Left ventricle myocardium inferior (tissue), 1 donor: ENCODE data around the gene SRP72. TPM values are rescaled to one million over a fixed set of nuclear protein-coding genes. Genes with fewer than 3 reads are reported as not detected.
"Not testable (repeated sequence)": the region's sequence is repeated elsewhere in the genome, so short reads cannot be mapped to it uniquely, and the experiment has no call there.

Experiments used
- DNase-seq: peaks from one replicate; pipeline ENCODE4 v3.0.0-alpha.2; 2020
- H3K27ac ChIP-seq: fragments of 200-600 bp; replicated peaks from 2 replicates; pipeline ENCODE4 v1.8.0; 2021
- H3K27me3 ChIP-seq: fragments of 200-600 bp; 2 replicates; pipeline ENCODE4 v1.8.0; 2021; ENCODE audit warnings: low read depth
- H3K36me3 ChIP-seq: fragments of 200-600 bp; 2 replicates; pipeline ENCODE4 v1.8.0; 2021
- H3K4me1 ChIP-seq: fragments of 200-600 bp; 2 replicates; pipeline ENCODE4 v1.8.0; 2021
- H3K4me3 ChIP-seq: fragments of 200-600 bp; 2 replicates; pipeline ENCODE4 v1.8.0; 2021; ENCODE audit warnings: mild to moderate bottlenecking, moderate library complexity
- H3K9me3 ChIP-seq: fragments of 200-600 bp; replicated peaks from 2 replicates; pipeline ENCODE4 v1.8.0; 2021
- intact Hi-C: fragments of 100-400 bp; cut with micrococcal nuclease; formaldehyde crosslinking; loops from one replicate; pipeline ENCODE4 v1.11.0; 2022
- total RNA-seq: library from RNA; stranded (reverse); fragmentation: NEBNext Ultra II Directional; extraction: Animal tissue kit (Norgen Biotek cat#: 25700); gene quantifications from one replicate; pipeline ENCODE4 v1.2.1, GENCODE V29; 2021
- TF ChIP-seq, protein P1 (sequence below): fragments of 200-600 bp; IDR thresholded peaks from 2 replicates; pipeline ENCODE4 v1.8.0; 2021; ENCODE audit warnings: antibody characterized with exemption, mild to moderate bottlenecking, borderline replicate concordance
- donor health status: DM: no; HTN: yes; CAD: no; lungs with severe emphysema.

The SRP72 gene
- total RNA-seq, 1 donor from 2014 or later: 32.6 TPM

DNA sequence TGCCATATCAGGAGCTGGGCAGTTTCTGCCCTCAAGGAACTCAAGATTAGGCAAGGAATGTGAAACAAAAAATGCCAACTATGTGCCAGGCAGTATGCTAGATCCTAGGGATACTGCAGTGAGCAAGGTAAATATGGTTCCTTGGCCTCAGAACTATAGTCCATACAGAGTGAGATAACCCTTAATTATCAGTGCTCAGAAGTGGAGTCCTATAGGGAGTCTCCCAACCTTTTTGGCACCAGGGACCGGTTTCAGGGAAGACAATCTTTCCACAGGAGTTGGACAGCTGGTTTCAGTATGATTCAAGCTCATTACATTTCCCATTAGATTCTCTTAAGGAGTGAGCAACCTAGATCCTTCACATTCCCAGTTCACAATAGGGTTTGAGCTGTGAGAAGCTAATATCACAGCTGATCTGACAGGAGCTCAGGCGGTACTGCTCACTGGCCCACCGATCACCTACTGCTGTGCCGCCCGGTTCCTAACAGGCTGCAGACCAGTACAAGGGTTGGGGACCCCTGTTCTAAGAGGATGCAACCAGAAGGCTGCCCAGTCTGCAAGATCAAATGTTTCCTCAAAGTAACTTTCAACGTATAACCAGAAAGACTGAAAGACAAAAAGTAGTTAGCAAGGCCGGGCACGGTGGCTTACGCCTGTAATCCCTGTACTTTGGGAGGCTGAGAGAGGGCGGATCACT, 1.7 kb upstream of the SRP72 start:
- no peak for DNase-seq
- Histone ChIP-seq H3K36me3 (peaks cover 25% of the 10 kb centered on the region), H3K27ac (no peak overlapping the region), H3K4me1 (peaks cover 62% of the 10 kb centered on the region), H3K4me3 (peak overlapping the region; percentile 92), H3K27me3 (no peaks in the 10 kb centered on the region), H3K9me3 (no peaks in the 10 kb centered on the region)
- intact Hi-C loops: no loop called here
- TF ChIP-seq, protein P1, sequence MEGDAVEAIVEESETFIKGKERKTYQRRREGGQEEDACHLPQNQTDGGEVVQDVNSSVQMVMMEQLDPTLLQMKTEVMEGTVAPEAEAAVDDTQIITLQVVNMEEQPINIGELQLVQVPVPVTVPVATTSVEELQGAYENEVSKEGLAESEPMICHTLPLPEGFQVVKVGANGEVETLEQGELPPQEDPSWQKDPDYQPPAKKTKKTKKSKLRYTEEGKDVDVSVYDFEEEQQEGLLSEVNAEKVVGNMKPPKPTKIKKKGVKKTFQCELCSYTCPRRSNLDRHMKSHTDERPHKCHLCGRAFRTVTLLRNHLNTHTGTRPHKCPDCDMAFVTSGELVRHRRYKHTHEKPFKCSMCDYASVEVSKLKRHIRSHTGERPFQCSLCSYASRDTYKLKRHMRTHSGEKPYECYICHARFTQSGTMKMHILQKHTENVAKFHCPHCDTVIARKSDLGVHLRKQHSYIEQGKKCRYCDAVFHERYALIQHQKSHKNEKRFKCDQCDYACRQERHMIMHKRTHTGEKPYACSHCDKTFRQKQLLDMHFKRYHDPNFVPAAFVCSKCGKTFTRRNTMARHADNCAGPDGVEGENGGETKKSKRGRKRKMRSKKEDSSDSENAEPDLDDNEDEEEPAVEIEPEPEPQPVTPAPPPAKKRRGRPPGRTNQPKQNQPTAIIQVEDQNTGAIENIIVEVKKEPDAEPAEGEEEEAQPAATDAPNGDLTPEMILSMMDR: no peak

DNA sequence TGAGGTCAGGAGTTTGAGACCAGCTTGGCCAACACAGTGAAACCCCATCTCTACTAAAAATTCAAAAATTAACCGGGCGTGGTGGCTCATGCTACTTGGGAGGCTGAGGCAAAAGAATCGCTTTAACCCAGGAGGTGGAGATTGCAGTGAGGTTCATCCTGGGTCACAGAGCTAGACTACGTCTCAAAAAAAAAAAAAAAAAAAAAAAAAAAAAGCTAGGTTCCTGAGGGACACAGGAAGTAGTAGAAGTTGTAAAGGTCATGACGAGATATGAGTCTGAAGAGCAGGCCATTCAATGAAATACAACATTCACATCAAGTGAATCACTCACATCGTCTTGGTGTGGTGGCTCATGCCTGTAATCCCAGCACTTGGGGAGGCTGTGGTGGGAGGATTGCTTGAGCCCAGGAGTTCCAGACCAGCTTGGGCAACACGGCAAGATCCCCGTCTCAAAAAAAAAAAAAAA, 1.1 kb upstream of the SRP72 start:
- DNase-seq, intact Hi-C loops, H3K27me3 ChIP-seq, H3K9me3 ChIP-seq: not testable (repeated sequence)
- H3K4me1 ChIP-seq: peaks cover 62% of the 10 kb centered on the region
- peak overlapping the region; percentile 92 for H3K4me3 ChIP-seq
- H3K36me3 ChIP-seq: peaks cover 27% of the 10 kb centered on the region
- peak overlapping the region; percentile 85 for H3K27ac ChIP-seq

DNA sequence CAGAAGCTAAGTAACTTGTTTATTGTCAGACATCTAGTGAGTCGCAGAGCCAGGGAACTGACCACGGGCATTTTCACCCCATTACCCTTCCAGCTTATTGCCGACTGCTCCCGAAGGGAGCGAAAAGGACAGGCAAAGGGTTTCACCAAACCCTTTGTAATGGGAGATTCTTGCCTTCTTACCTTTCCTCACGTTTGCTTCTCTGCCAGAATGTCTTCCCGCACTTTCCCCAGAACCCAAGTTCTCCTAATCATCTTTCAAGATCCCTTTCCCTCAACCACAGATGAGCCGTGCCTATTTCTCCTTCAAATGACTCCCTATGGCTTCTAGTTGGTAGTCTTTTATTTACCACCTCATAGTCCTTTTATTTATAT, 520 bp upstream of the SRP72 start:
- intact Hi-C loops: no loop called here
- H3K27me3 ChIP-seq: no peaks in the 10 kb centered on the region
- no peak for DNase-seq
- peaks cover 62% of the 10 kb centered on the region for H3K4me1 ChIP-seq
- TF ChIP-seq, protein P1: no peak
- H3K4me3 ChIP-seq: peak overlapping the region; percentile 92
- no peaks in the 10 kb centered on the region for H3K9me3 ChIP-seq
- peak overlapping the region; percentile 85 for H3K27ac ChIP-seq
- peaks cover 32% of the 10 kb centered on the region for H3K36me3 ChIP-seq

DNA sequence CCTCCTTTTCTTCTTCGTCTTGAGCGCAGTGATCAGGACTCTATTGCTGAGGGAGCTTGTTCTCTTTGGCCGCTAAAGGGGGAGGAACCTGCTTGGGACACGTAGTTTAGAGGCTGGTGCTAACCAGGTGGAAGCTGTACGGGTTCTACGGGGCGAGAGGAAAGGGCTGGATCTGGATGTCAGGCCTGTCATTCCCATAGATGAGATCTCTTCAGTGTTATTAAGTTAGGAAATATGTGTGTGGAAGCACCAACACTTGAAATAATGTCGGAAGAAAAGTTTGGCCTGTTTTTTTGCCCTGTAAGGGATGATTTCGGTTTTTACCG, 643 bp downstream of the SRP72 start:
- intact Hi-C loops: no loop called here
- no peaks in the 10 kb centered on the region for H3K27me3 ChIP-seq
- no peaks in the 10 kb centered on the region for H3K9me3 ChIP-seq
- peak overlapping the region; percentile 92 for H3K4me3 ChIP-seq
- no peak for DNase-seq
- H3K4me1 ChIP-seq: peaks cover 58% of the 10 kb centered on the region
- peaks cover 33% of the 10 kb centered on the region for H3K36me3 ChIP-seq
- TF ChIP-seq, protein P1: no peak
- H3K27ac ChIP-seq: peak overlapping the region; percentile 85

DNA sequence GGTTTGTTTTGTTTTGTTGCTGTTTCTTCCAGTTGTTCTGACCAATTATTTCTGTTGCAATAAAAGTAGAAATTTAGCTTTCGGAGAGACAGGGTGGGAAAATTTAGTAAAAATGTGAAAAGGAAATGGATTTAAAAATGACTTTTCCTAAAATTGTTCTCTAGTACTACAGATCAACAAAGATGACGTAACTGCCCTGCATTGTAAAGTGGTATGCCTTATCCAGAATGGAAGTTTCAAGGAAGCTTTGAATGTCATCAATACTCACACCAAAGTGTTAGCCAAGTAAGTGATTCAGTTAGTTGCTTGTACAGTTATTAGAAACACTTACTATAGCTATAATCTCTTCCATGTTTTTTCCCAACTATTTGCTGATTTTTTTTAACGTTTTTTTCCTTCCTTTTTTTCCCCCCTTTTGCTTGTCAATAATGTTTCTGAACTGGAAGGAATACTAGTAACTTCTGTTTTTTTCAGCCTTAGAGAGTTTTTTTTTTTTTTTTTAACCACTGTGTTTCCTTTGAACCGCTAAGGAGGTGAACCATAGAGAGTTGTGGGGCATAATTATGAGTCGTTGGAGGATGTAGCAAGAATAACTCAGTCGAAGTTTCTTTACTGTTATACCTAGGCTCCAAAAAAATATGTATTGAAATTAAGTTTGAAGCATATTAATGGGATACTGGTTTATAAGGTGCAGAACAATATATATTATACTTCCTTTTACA, 2.2 kb downstream of the SRP72 start:
- H3K4me3 ChIP-seq: no peak overlapping the region
- TF ChIP-seq, protein P1: no peak
- peaks cover 48% of the 10 kb centered on the region for H3K4me1 ChIP-seq
- no peaks in the 10 kb centered on the region for H3K27me3 ChIP-seq
- H3K27ac ChIP-seq: no peak overlapping the region
- intact Hi-C loops: no loop called here
- no peaks in the 10 kb centered on the region for H3K9me3 ChIP-seq
- DNase-seq: no peak
- peaks cover 47% of the 10 kb centered on the region for H3K36me3 ChIP-seq

DNA sequence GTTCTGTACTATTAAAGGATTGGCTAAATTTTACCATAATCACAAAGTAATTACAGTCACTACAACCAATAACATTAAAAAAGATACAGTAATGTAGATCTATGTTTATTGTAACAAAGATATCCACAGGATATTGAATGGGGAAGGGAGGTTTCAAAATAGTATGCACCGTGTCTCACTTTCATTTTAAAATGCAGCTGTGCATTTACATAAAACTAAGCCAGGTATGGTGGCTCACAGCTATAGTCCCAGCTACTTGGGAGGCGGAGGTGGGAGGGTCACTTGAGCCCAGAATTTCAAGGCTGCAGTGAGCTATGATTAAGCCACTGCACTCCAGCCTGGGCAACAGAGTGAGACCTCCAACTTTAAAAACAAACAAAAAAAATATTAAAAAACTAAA, 8.5 kb downstream of the SRP72 start:
- Histone ChIP-seq H3K27me3 (no peaks in the 10 kb centered on the region), H3K4me1 (no peaks in the 10 kb centered on the region), H3K36me3 (peaks cover 99% of the 10 kb centered on the region), H3K4me3 (no peak overlapping the region), H3K9me3 (no peaks in the 10 kb centered on the region), H3K27ac (no peak overlapping the region)
- intact Hi-C loops: no loop called here
- no peak for DNase-seq
- TF ChIP-seq, protein P1: no peak
